Esophagus muscularis mucosa (tissue), 4 donors: ENCODE results near the gene TMTC2. TPM values are rescaled to one million over a fixed set of nuclear protein-coding genes. Genes with fewer than 3 reads are reported as not detected.

Experiments
- DNase-seq: peaks from one replicate; pipeline ENCODE4 v3.0.0-alpha.2; 2017; ENCODE audit errors: extremely low spot score
- H3K27ac ChIP-seq, 4 donors: fragments of 200-600 bp; sonication (generic); replicated peaks in 1 of 4; 1 replicate in 3 of 4; 2 replicates in 1 of 4; pipeline ENCODE4 v1.5.1; 2016 to 2019; ENCODE audit warnings: mild to moderate bottlenecking in 1 of 4
- H3K27me3 ChIP-seq, 4 donors: fragments of 200-600 bp; sonication (generic); one replicate each; pipeline versions ENCODE4 v1.5.1 to v1.6.0; 2016 to 2019
- H3K36me3 ChIP-seq, 4 donors: fragments of 200-600 bp; sonication (generic); one replicate each; pipeline ENCODE4 v1.5.1; 2016 to 2019
- H3K4me1 ChIP-seq, 4 donors: fragments of 200-600 bp; sonication (generic); one replicate each; pipeline ENCODE4 v1.5.1; 2016 to 2019
- H3K4me3 ChIP-seq, 4 donors: fragments of 200-600 bp; sonication (generic); 1 replicate in 2 of 4; 2 replicates in 2 of 4; pipeline ENCODE4 v1.5.1; 2016 to 2019; ENCODE audit warnings: mild to moderate bottlenecking in 4 of 4, moderate library complexity in 1 of 4
- H3K9me3 ChIP-seq, 4 donors: fragments of 200-600 bp; sonication (generic); 1 replicate in 3 of 4; 2 replicates in 1 of 4; pipeline ENCODE4 v1.5.1; 2016 to 2019
- EP300 ChIP-seq: sonication (generic); formaldehyde crosslinking; IDR thresholded peaks from one replicate; pipeline ENCODE4 v1.6.1; 2017; ENCODE audit warnings: antibody characterized with exemption
- POLR2A ChIP-seq: fragments of 450-650 bp; IDR thresholded peaks from one replicate; pipeline ENCODE4 v1.6.1; 2017; ENCODE audit warnings: antibody characterized with exemption, moderate library complexity, mild to moderate bottlenecking, low read depth
- POLR2AphosphoS5 ChIP-seq, 2 donors: sonication (generic); formaldehyde crosslinking; IDR thresholded peaks; one replicate each; pipeline ENCODE4 v1.6.1; 2017; ENCODE audit warnings: antibody characterized with exemption in 2 of 2
- WGBS: methylation state at CpG from one replicate; pipeline ENCODE4 v1.1.5; 2018; 5-methylcytosine and 5-hydroxymethylcytosine counted together
- intact Hi-C: fragments of 100-400 bp; cut with DNase I; formaldehyde crosslinking; loops from one replicate; pipeline ENCODE4 v1.15.1; 2023
- total RNA-seq, 4 donors: library from RNA; depleted of rRNA; stranded (reverse); fragments of >200 nt; gene quantifications; one replicate each; pipeline versions ENCODE4 v1.1.0 to v1.2.1, GENCODE V29; 2016
- TF ChIP-seq, protein P1 (sequence below), 3 experiments: fragments of 200-600 bp in 2 of 3; fragments of 450-650 bp in 1 of 3; sonication (generic) in 2 of 3; IDR thresholded peaks; one replicate each; pipeline ENCODE4 v1.5.1; 2017 to 2019; ENCODE audit warnings: antibody characterized with exemption in 3 of 3, mild to moderate bottlenecking in 2 of 3, moderate library complexity in 1 of 3

TMTC2 gene
- total RNA-seq, 4 donors from 2014 or later = 4.7 to 8.7 (median 7.3) TPM

- peaks cover 0 to 7% (median 0%) of the 10 kb centered on the region in 4 donors for H3K36me3 ChIP-seq
- H3K4me3 ChIP-seq = no peak overlapping the region
- intact Hi-C loops = no loop called here
- H3K27ac ChIP-seq = no peak overlapping the region
- peaks cover 0 to 16% (median 13%) of the 10 kb centered on the region in 4 donors for H3K9me3 ChIP-seq
- no peaks in the 10 kb centered on the region for H3K4me1 ChIP-seq
- no peak for DNase-seq
- no peaks in the 10 kb centered on the region for H3K27me3 ChIP-seq
- TF ChIP-seq POLR2A = no peak
- no peak for TF ChIP-seq POLR2AphosphoS5 (IDR thresholded peaks at IDR 0.05)
- TF ChIP-seq, protein P1, sequence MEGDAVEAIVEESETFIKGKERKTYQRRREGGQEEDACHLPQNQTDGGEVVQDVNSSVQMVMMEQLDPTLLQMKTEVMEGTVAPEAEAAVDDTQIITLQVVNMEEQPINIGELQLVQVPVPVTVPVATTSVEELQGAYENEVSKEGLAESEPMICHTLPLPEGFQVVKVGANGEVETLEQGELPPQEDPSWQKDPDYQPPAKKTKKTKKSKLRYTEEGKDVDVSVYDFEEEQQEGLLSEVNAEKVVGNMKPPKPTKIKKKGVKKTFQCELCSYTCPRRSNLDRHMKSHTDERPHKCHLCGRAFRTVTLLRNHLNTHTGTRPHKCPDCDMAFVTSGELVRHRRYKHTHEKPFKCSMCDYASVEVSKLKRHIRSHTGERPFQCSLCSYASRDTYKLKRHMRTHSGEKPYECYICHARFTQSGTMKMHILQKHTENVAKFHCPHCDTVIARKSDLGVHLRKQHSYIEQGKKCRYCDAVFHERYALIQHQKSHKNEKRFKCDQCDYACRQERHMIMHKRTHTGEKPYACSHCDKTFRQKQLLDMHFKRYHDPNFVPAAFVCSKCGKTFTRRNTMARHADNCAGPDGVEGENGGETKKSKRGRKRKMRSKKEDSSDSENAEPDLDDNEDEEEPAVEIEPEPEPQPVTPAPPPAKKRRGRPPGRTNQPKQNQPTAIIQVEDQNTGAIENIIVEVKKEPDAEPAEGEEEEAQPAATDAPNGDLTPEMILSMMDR (IDR thresholded peaks at IDR 0.05) = no peak
- TF ChIP-seq EP300 = no peak
- WGBS = 59% methylated on average over 3 of the region's 3 CpGs
These were observed 322.0 kb downstream of the TMTC2 start for GRCh38 chr12:83008703-83009102.

- H3K27me3 ChIP-seq = no peaks in the 10 kb centered on the region
These were observed 323.6 kb downstream of the TMTC2 start for GRCh38 chr12:83010169-83010804.

DNA sequence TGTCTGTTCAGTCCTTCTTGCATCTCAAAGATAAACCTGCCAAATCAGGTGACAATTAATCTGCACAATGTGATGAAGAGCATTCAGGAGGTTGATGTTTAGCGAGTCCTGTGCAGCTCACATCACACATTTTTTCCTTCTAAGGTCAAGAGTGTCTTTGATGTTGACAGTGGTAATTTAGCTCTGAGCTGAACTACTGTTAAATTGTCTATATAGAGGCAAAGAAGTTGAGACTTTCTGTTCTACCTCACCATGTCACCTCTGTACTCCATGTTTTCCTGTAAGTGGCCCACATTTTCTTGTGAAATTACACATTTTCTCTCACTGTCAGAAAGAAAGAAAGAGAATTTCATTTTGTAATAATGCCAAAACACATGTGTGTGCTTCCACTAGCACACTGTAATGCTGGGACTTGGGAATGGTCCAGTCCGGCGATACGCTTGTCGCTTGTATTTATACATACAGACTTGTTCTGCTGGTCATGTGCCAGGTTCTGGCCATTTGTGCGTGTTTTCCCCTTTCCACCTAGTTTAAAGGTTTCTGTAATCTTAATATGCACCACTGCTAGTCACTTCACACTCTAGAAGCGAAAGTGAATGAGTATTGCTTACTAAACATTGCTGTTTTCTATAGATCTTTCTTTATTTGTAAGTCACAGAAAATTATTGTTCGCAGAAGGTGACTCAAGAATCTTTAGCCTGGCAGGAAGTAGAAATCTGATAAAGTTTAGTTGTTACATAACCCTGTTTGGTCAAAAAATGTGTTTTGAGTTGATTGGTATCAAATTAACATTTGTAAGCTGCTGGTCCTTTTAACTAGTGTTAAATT, 328.9 kb downstream of the TMTC2 start:
- intact Hi-C loops = no loop called here
- H3K4me1 ChIP-seq = peaks cover 7 to 33% (median 20%) of the 10 kb centered on the region in 4 donors
- no peaks in the 10 kb centered on the region for H3K27me3 ChIP-seq
- no peak for TF ChIP-seq EP300
- TF ChIP-seq POLR2A = no peak
- TF ChIP-seq, protein P1 (IDR thresholded peaks at IDR 0.05) = no peak
- TF ChIP-seq POLR2AphosphoS5 (IDR thresholded peaks at IDR 0.05) = no peak
- H3K4me3 ChIP-seq = peak overlapping the region; percentile 42 to 48 (median 46)
- no peak for DNase-seq
- H3K36me3 ChIP-seq = no peaks in the 10 kb centered on the region
- H3K27ac ChIP-seq = peak overlapping the region; percentile 20 to 76 (median 45)
- peaks cover 0 to 3% (median 0%) of the 10 kb centered on the region in 4 donors for H3K9me3 ChIP-seq
- WGBS = 38% methylated on average over 8 of the region's 8 CpGs

More at GRCh38 chr12:83010169-83010804, 323.6 kb downstream of the TMTC2 start:
- Histone ChIP-seq H3K4me3 (no peak overlapping the region), H3K27ac (no peak overlapping the region), H3K36me3 (peaks cover 0 to 7% (median 0%) of the 10 kb centered on the region in 4 donors), H3K4me1 (peaks cover 0 to 3% (median under 1%) of the 10 kb centered on the region in 4 donors), H3K9me3 (peaks cover 0 to 16% (median 13%) of the 10 kb centered on the region in 4 donors)
- DNase-seq = no peak
- TF ChIP-seq, protein P1 (IDR thresholded peaks at IDR 0.05) = no peak
- TF ChIP-seq POLR2A (no peak), EP300 (no peak), POLR2AphosphoS5 (IDR thresholded peaks at IDR 0.05) (no peak)
- intact Hi-C loops = no loop called here
- WGBS = 50% methylated on average over 4 of the region's 4 CpGs

GRCh38 chr12:83016218-83016835, 329.6 kb downstream of the TMTC2 start:
- H3K36me3 ChIP-seq = no peaks in the 10 kb centered on the region
- H3K4me3 ChIP-seq = peak overlapping the region; percentile 42 to 48 (median 46)
- intact Hi-C loops = no loop called here
- TF ChIP-seq POLR2A (no peak), POLR2AphosphoS5 (IDR thresholded peaks at IDR 0.05) (no peak), EP300 (no peak)
- TF ChIP-seq, protein P1 (IDR thresholded peaks at IDR 0.05) = no peak
- peak overlapping the region in 3 of 4 donors; percentile 32 to 76 (median 58) for H3K27ac ChIP-seq
- H3K9me3 ChIP-seq = no peaks in the 10 kb centered on the region
- WGBS = 14% methylated on average over 1 of the region's 1 CpG
- DNase-seq = no peak
- H3K27me3 ChIP-seq = no peaks in the 10 kb centered on the region
- peaks cover 7 to 33% (median 20%) of the 10 kb centered on the region in 4 donors for H3K4me1 ChIP-seq
